GM20000 (cell line): ENCODE measurements around the gene SPECC1L.

ENCODE experiments used
- DNase-seq: peaks from one replicate; pipeline ENCODE4 v3.0.0; 2012; ENCODE audit warnings: low spot score
- CTCF ChIP-seq: IDR thresholded peaks from 2 replicates; pipeline ENCODE4 v1.5.1; 2012; ENCODE audit warnings: mild to moderate bottlenecking, control low read depth; ENCODE audit errors: extremely low read depth, missing control alignments

Gene SPECC1L

GRCh38 chr22:24442352-24442744 is 171.7 kb downstream of the SPECC1L start:
- TF ChIP-seq CTCF = no peak

GRCh38 chr22:24443668-24444067 is 173.0 kb downstream of the SPECC1L start:
- no peak for DNase-seq
- TF ChIP-seq CTCF = no peak

More at GRCh38 chr22:24442352-24442744, 171.7 kb downstream of the SPECC1L start:
- no peak for DNase-seq

- no peak for TF ChIP-seq CTCF
- DNase-seq = no peak
Measured at GRCh38 chr22:24444251-24444650, 173.6 kb downstream of the SPECC1L start.

GRCh38 chr22:24444729-24445466 is 174.3 kb downstream of the SPECC1L start:
- DNase-seq = no peak
- TF ChIP-seq CTCF = no peak

- no peak for TF ChIP-seq CTCF
- DNase-seq = no peak
Measured at GRCh38 chr22:24445481-24446259, 175.0 kb downstream of the SPECC1L start.

- no peak for DNase-seq
- TF ChIP-seq CTCF = no peak
Measured at GRCh38 chr22:24446260-24446611, 175.6 kb downstream of the SPECC1L start.

GRCh38 chr22:24450610-24451009 is 180.0 kb downstream of the SPECC1L start:
- TF ChIP-seq CTCF = no peak
- DNase-seq = no peak
